IMR-90 (cell line): ENCODE measurements around the gene SNX3. TPM values are rescaled to one million over a fixed set of nuclear protein-coding genes. Genes with fewer than 3 reads are reported as not detected.

ENCODE experiments used
- ATAC-seq: fragments of 200-7000 bp; cut with Tn5 transposase; 2 replicates; pipeline ENCODE4 v1.9.1; 2020; ENCODE audit warnings: low read depth, mild to moderate bottlenecking, moderate library complexity
- BruUV-seq: library from RNA; stranded (reverse); fragments of 400-500 nt; replicated peaks from 2 replicates; lab custom pipeline; 2021; lab: Mats Ljungman, UMichigan
- CTCF ChIA-PET: fragments of 300-600 bp; formaldehyde crosslinking; extraction: SDS; loops from one replicate; lab custom pipeline; 2021; ENCODE audit warnings: antibody characterized with exemption; lab: Yijun Ruan, JAX
- POLR2A ChIA-PET: fragments of 300-600 bp; sonication (Branson Sonifier 250); formaldehyde crosslinking; loops from one replicate; lab custom pipeline; 2022; ENCODE audit warnings: antibody characterized with exemption; ENCODE audit not compliant: unreplicated experiment; lab: Charles Lee
- DNase-seq: peaks from one replicate; pipeline ENCODE4 v3.0.0; 2013
- H2AFZ ChIP-seq: replicated peaks from 2 replicates; pipeline ENCODE3; 2013; ENCODE audit warnings: low read length, mild to moderate bottlenecking; ENCODE audit not compliant: poor library complexity
- H2AK5ac ChIP-seq: 2 replicates; pipeline ENCODE4 v1.6.1; 2013; ENCODE audit warnings: low read depth, low read length, inconsistent platforms
- H2AK9ac ChIP-seq: replicated peaks from 2 replicates; pipeline ENCODE3; 2013; ENCODE audit warnings: mild to moderate bottlenecking, low read depth, low read length, moderate library complexity; ENCODE audit not compliant: poor library complexity
- H2BK120ac ChIP-seq: 2 replicates; pipeline ENCODE4 v1.6.1; 2013; ENCODE audit warnings: low read depth, low read length, inconsistent platforms
- H2BK15ac ChIP-seq: 3 replicates; pipeline ENCODE4 v1.6.1; 2013; ENCODE audit warnings: low read depth, low read length, inconsistent platforms
- H2BK20ac ChIP-seq: 2 replicates; pipeline ENCODE4 v1.6.1; 2013; ENCODE audit warnings: low read depth, mild to moderate bottlenecking, inconsistent platforms, low read length, moderate library complexity
- H2BK5ac ChIP-seq: 2 replicates; pipeline ENCODE4 v1.6.1; 2013; ENCODE audit warnings: mild to moderate bottlenecking, low read depth, low read length, inconsistent platforms; ENCODE audit not compliant: poor library complexity, severe bottlenecking
- H3K14ac ChIP-seq: replicated peaks from 2 replicates; pipeline ENCODE4 v1.6.1; 2013; ENCODE audit warnings: low read depth, low read length, inconsistent platforms
- H3K18ac ChIP-seq: 2 replicates; pipeline ENCODE4 v1.6.1; 2013; ENCODE audit warnings: low read depth, low read length, control low read depth
- H3K23ac ChIP-seq: 2 replicates; pipeline ENCODE4 v1.6.1; 2013; ENCODE audit warnings: low read depth, low read length, inconsistent platforms
- H3K27ac ChIP-seq: 2 replicates; pipeline ENCODE4 v1.5.1; 2013; ENCODE audit warnings: mild to moderate bottlenecking, control low read depth, low read length; ENCODE audit not compliant: insufficient read depth
- H3K27me3 ChIP-seq: 2 replicates; pipeline ENCODE4 v1.6.1; 2013; ENCODE audit warnings: low read length; ENCODE audit not compliant: control insufficient read depth, insufficient read depth
- H3K36me3 ChIP-seq: 2 replicates; pipeline ENCODE4 v1.6.1; 2013; ENCODE audit warnings: low read length, mixed read lengths; ENCODE audit not compliant: control insufficient read depth, insufficient read depth
- H3K4ac ChIP-seq: 2 replicates; pipeline ENCODE4 v1.6.1; 2013; ENCODE audit warnings: low read depth, low read length, inconsistent platforms
- H3K4me1 ChIP-seq: 2 replicates; pipeline ENCODE4 v1.6.1; 2013; ENCODE audit warnings: low read length, mixed read lengths; ENCODE audit not compliant: control insufficient read depth, insufficient read depth
- H3K4me2 ChIP-seq: 2 replicates; pipeline ENCODE4 v1.6.1; 2013; ENCODE audit warnings: low read depth, mild to moderate bottlenecking, control low read depth, low read length, moderate library complexity
- H3K4me3 ChIP-seq: 2 replicates; pipeline ENCODE4 v1.5.1; 2013; ENCODE audit warnings: low read depth, mild to moderate bottlenecking, control low read depth, low read length, moderate library complexity; ENCODE audit not compliant: insufficient read depth
- H3K56ac ChIP-seq: 2 replicates; pipeline ENCODE4 v1.6.1; 2013; ENCODE audit warnings: low read length, inconsistent platforms; ENCODE audit not compliant: insufficient read depth; ENCODE audit errors: extremely low read depth
- H3K79me1 ChIP-seq, 2 experiments: 2 replicates each; pipeline ENCODE4 v1.6.1; 2013; ENCODE audit warnings: low read length in 2 of 2, inconsistent platforms in 1 of 2, low read depth in 1 of 2
- H3K9ac ChIP-seq: 2 replicates; pipeline ENCODE4 v1.6.1; 2013; ENCODE audit warnings: low read depth, low read length, control low read depth
- H3K9me1 ChIP-seq: 2 replicates; pipeline ENCODE4 v1.6.1; 2013; ENCODE audit warnings: low read length, inconsistent platforms; ENCODE audit not compliant: insufficient read depth
- H3K9me3 ChIP-seq: 2 replicates; pipeline ENCODE4 v1.6.1; 2013; ENCODE audit warnings: low read length; ENCODE audit not compliant: control insufficient read depth, insufficient read depth
- H4K20me1 ChIP-seq: 2 replicates; pipeline ENCODE4 v1.6.1; 2013; ENCODE audit warnings: low read length, inconsistent platforms; ENCODE audit not compliant: insufficient read depth
- H4K5ac ChIP-seq: 2 replicates; pipeline ENCODE4 v1.6.1; 2013; ENCODE audit warnings: mild to moderate bottlenecking, low read depth, low read length, control low read depth
- H4K8ac ChIP-seq, 2 experiments: 2 replicates each; pipeline ENCODE4 v1.6.1; 2013; ENCODE audit warnings: low read depth in 2 of 2, low read length in 2 of 2, control low read depth in 1 of 2, inconsistent platforms in 1 of 2
- H4K91ac ChIP-seq: 2 replicates; pipeline ENCODE4 v1.6.1; 2013; ENCODE audit warnings: low read depth, low read length, inconsistent platforms; ENCODE audit not compliant: insufficient read depth
- BHLHE40 ChIP-seq: fragments of 150-350 bp; IDR thresholded peaks from 2 replicates; pipeline ENCODE4 v1.6.1; 2016; ENCODE audit warnings: mild to moderate bottlenecking, low read depth, low read length
- CTCF ChIP-seq: conservative IDR thresholded peaks from 2 replicates; pipeline ENCODE4 v1.5.1; 2012; ENCODE audit warnings: mild to moderate bottlenecking, low read depth, low read length, improper control_type of control experiment
- RAD21 ChIP-seq: IDR thresholded peaks from 2 replicates; pipeline ENCODE4 v1.6.1; 2012; ENCODE audit warnings: low read length, improper control_type of control experiment
- WGBS, 2 experiments: methylation state at CpG; one replicate each; pipeline versions ENCODE4 v1.1.5 to v1.1.7; 2013; ENCODE audit warnings: missing lambda C conversion rate in 2 of 2; ENCODE audit not compliant: insufficient read length in 1 of 2; ENCODE audit errors: extremely low coverage in 2 of 2; 5-methylcytosine and 5-hydroxymethylcytosine counted together
- dilution Hi-C: fragments of 300-500 bp; cut with HindIII; formaldehyde crosslinking; loops from one replicate; pipeline ENCODE4 v1.14.3; 2018; ENCODE audit warnings: low sequenced_read_pairs; ENCODE audit not compliant: unreplicated experiment
- in situ Hi-C: fragments of 300-500 bp; cut with MboI; formaldehyde crosslinking; loops from 3 replicates; pipeline ENCODE4 v1.14.3; 2019; ENCODE audit warnings: low sequenced_read_pairs, inconsistent platforms, mixed read lengths
- intact Hi-C: fragments of 100-400 bp; cut with micrococcal nuclease; formaldehyde crosslinking; loops from 2 replicates; pipeline ENCODE4 v1.10.0; 2022
- polyA plus RNA-seq, 3 experiments: library from polyadenylated mRNA; depleted of rRNA; stranded (reverse); fragments of >200 nt; gene quantifications; 2 replicates each; pipeline ENCODE4 v1.2.3, GENCODE V29; 2012; ENCODE audit warnings: low replicate concordance in 1 of 3
- total RNA-seq: library from RNA; depleted of rRNA; stranded (reverse); fragments of >200 nt; gene quantifications from 2 replicates; pipeline ENCODE4 v1.2.3, GENCODE V29; 2012

The SNX3 gene
- total and polyA plus RNA-seq, 2 of the 4 experiments (the other 2 are of a cell fraction) = 105 to 159 TPM

- no peaks in the 10 kb centered on the region for H4K20me1 ChIP-seq
Observed at GRCh38 chr6:108180776-108181175, 80.1 kb downstream of the SNX3 start.

More at GRCh38 chr6:108180776-108181175, 80.1 kb downstream of the SNX3 start:
- Histone ChIP-seq H3K18ac (no peak overlapping the region), H3K9ac (no peak overlapping the region), H3K27ac (no peak overlapping the region), H4K5ac (no peak overlapping the region), H3K4me1 (no peaks in the 10 kb centered on the region), H3K9me1 (no peaks in the 10 kb centered on the region), H3K27me3 (peaks cover 41% of the 10 kb centered on the region), H3K79me1 (no peaks in the 10 kb centered on the region), H3K36me3 (no peaks in the 10 kb centered on the region), H3K56ac (no peak overlapping the region), H4K8ac (no peak overlapping the region), H2BK5ac (no peak overlapping the region), H3K4me3 (no peak overlapping the region), H4K91ac (no peak overlapping the region), H2BK120ac (no peak overlapping the region), H2AK9ac (no peak overlapping the region), H2BK20ac (no peak overlapping the region), H2BK15ac (no peak overlapping the region), H3K14ac (no peak overlapping the region), H2AK5ac (no peak overlapping the region), H3K4ac (no peak overlapping the region), H3K23ac (no peak overlapping the region), H2AFZ (no peak overlapping the region), H3K4me2 (no peak overlapping the region), H3K9me3 (peaks cover 2% of the 10 kb centered on the region)
- in situ Hi-C loops = no loop called here
- ATAC-seq (no peak), DNase-seq (no peak)
- intact Hi-C loops = no loop called here
- ChIA-PET CTCF (interaction anchor here (0.7 kb wide), 1 partner anchor 49 kb away, joined by 3 read pairs; no protein-coding TSS in a partner anchor), POLR2A (no interaction called here)
- dilution Hi-C loops = no loop called here
- no CpG with 5 or more reads among the region's 6 CpGs for WGBS, 2 experiments
- BruUV-seq = no TSS peak
- TF ChIP-seq BHLHE40 = no peak
- no peak for TF ChIP-seq RAD21
- no peak for TF ChIP-seq CTCF
